Esophagus squamous epithelium (tissue), 5 donors: ENCODE measurements around the gene CTBP1. TPM values are rescaled to one million over a fixed set of nuclear protein-coding genes. Genes with fewer than 3 reads are reported as not detected.

Experiments used
- DNase-seq: peaks from one replicate; lab custom pipeline; 2025; lab: John Stamatoyannopoulos, UW
- H3K27ac ChIP-seq, 4 donors: fragments of 200-600 bp; sonication (generic); one replicate each; pipeline ENCODE4 v1.5.1; 2016 to 2019; ENCODE audit warnings: mild to moderate bottlenecking in 1 of 4
- H3K27me3 ChIP-seq, 4 donors: fragments of 200-600 bp; sonication (generic); 1 replicate in 3 of 4; 2 replicates in 1 of 4; pipeline versions ENCODE4 v1.5.1 to v1.6.0; 2017 to 2021; ENCODE audit warnings: antibody characterized with exemption in 1 of 4
- H3K36me3 ChIP-seq, 3 donors: fragments of 200-600 bp; sonication (generic); one replicate each; pipeline ENCODE4 v1.5.1; 2016 to 2019
- H3K4me1 ChIP-seq, 3 donors: fragments of 200-600 bp; sonication (generic); one replicate each; pipeline ENCODE4 v1.5.1; 2017 to 2019
- H3K4me3 ChIP-seq, 4 donors: fragments of 200-600 bp; sonication (generic); 1 replicate in 3 of 4; 2 replicates in 1 of 4; pipeline ENCODE4 v1.5.1; 2016 to 2019; ENCODE audit warnings: mild to moderate bottlenecking in 2 of 4, moderate library complexity in 1 of 4
- H3K9me3 ChIP-seq, 3 donors: fragments of 200-600 bp; sonication (generic); one replicate each; pipeline ENCODE4 v1.5.1; 2016 to 2019
- CTCF ChIP-seq, 6 experiments: fragments of 450-650 bp in 4 of 6; fragments of 200-600 bp in 2 of 6; sonication (generic) in 2 of 6; IDR thresholded peaks; one replicate each; pipeline ENCODE4 v1.5.1; 2016 to 2019; ENCODE audit warnings: antibody characterized with exemption in 6 of 6, mild to moderate bottlenecking in 4 of 6, moderate library complexity in 4 of 6
- POLR2A ChIP-seq, 4 donors: fragments of 450-650 bp; IDR thresholded peaks; one replicate each; pipeline ENCODE4 v1.6.1; 2017; ENCODE audit warnings: antibody characterized with exemption in 4 of 4, mild to moderate bottlenecking in 4 of 4, moderate library complexity in 3 of 4
- WGBS, 2 donors: methylation state at CpG; one replicate each; pipeline ENCODE4 v1.1.5; 2018; 5-methylcytosine and 5-hydroxymethylcytosine counted together
- intact Hi-C: fragments of 100-400 bp; cut with DNase I; formaldehyde crosslinking; loops from one replicate; pipeline ENCODE4 v1.15.0; 2022
- total RNA-seq, 4 donors: library from RNA; depleted of rRNA; stranded (reverse); fragments of >200 nt; gene quantifications; one replicate each; pipeline ENCODE4 v1.1.0, GENCODE V29; 2016
- donor health status: DM: yes; HTN: yes; CAD: no.

The CTBP1 gene
- total RNA-seq, 4 donors from 2014 or later = 72.2 to 121 (median 113) TPM

- intact Hi-C loops = loop anchor here (5.0 kb wide), 1 partner anchor 96 kb away; the partner anchor contains the start of gene UVSSA
- Histone ChIP-seq H3K27me3 (no peaks in the 10 kb centered on the region), H3K27ac (peak overlapping the region in 1 of 4 donors; percentile 99), H3K4me1 (peaks cover 22 to 44% (median 23%) of the 10 kb centered on the region in 3 donors), H3K36me3 (peaks cover 0 to 9% (median 0%) of the 10 kb centered on the region in 3 donors), H3K4me3 (no peak overlapping the region), H3K9me3 (peaks cover 0 to 32% (median 0%) of the 10 kb centered on the region in 3 donors)
- DNase-seq = no peak
- 94 to 95% methylated on average over 18 to 26 of the region's 33 CpGs for WGBS, 2 donors
- TF ChIP-seq POLR2A (IDR thresholded peaks at IDR 0.05) (no peak), CTCF (IDR thresholded peaks at IDR 0.05) (no peak)
These were observed 2.2 kb upstream of the CTBP1 start for GRCh38 chr4:1250921-1251772.

- 86 to 88% methylated on average over 5 to 7 of the region's 7 CpGs for WGBS, 2 donors
- TF ChIP-seq POLR2A (IDR thresholded peaks at IDR 0.05) (no peak), CTCF (IDR thresholded peaks at IDR 0.05) (no peak)
- Histone ChIP-seq H3K27ac (peak overlapping the region; percentile 88 to 99 (median 97)), H3K9me3 (peaks cover 0 to 27% (median 0%) of the 10 kb centered on the region in 3 donors), H3K4me1 (peaks cover 29 to 50% (median 29%) of the 10 kb centered on the region in 3 donors), H3K36me3 (peaks cover 0 to 9% (median 0%) of the 10 kb centered on the region in 3 donors), H3K27me3 (no peaks in the 10 kb centered on the region), H3K4me3 (peak overlapping the region in 3 of 4 donors; percentile 56 to 96 (median 91))
- intact Hi-C loops = loop anchor here (5.0 kb wide), 1 partner anchor 97 kb away; the partner anchor contains the start of gene UVSSA
- no peak for DNase-seq
These were observed 1.5 kb upstream of the CTBP1 start for GRCh38 chr4:1250527-1250812.

- no peak for DNase-seq
- intact Hi-C loops = loop anchor here (5.0 kb wide), 1 partner anchor 97 kb away; the partner anchor contains the start of gene UVSSA
- H3K4me1 ChIP-seq = peaks cover 34 to 56% (median 35%) of the 10 kb centered on the region in 3 donors
- H3K36me3 ChIP-seq = peaks cover 0 to 9% (median 0%) of the 10 kb centered on the region in 3 donors
- peaks cover 0 to 22% (median 0%) of the 10 kb centered on the region in 3 donors for H3K9me3 ChIP-seq
- H3K27ac ChIP-seq = peak overlapping the region; percentile 88 to 99 (median 97)
- 26 to 58% methylated on average over 13 to 17 of the region's 39 CpGs for WGBS, 2 donors
- TF ChIP-seq POLR2A (IDR thresholded peaks at IDR 0.05) (peak in 1 of 4 donors; percentile 6), CTCF (IDR thresholded peaks at IDR 0.05) (no peak)
- no peaks in the 10 kb centered on the region for H3K27me3 ChIP-seq
- H3K4me3 ChIP-seq = peak overlapping the region; percentile 56 to 96 (median 80)
These were observed 999 bp upstream of the CTBP1 start for GRCh38 chr4:1249731-1250526.

- TF ChIP-seq CTCF (IDR thresholded peaks at IDR 0.05) (peak in 1 of 6 experiments; percentile 6), POLR2A (IDR thresholded peaks at IDR 0.05) (peak in 1 of 4 donors; percentile 74)
- peak overlapping the region; percentile 56 to 96 (median 80) for H3K4me3 ChIP-seq
- WGBS, 2 donors = 0% methylated on average over 1 of the region's 86 CpGs; no CpG with 5 or more reads in 1 of the 2 donors
- no peaks in the 10 kb centered on the region for H3K27me3 ChIP-seq
- peaks cover 0 to 9% (median 0%) of the 10 kb centered on the region in 3 donors for H3K36me3 ChIP-seq
- peaks cover 41 to 63% (median 42%) of the 10 kb centered on the region in 3 donors for H3K4me1 ChIP-seq
- DNase-seq = no peak
- H3K27ac ChIP-seq = peak overlapping the region; percentile 88 to 99 (median 97)
- H3K9me3 ChIP-seq = peaks cover 0 to 21% (median 0%) of the 10 kb centered on the region in 3 donors
- intact Hi-C loops = no loop called here
These were observed 309 bp upstream of the CTBP1 start for GRCh38 chr4:1249148-1249730.
